Calu3 (cell line): Measurements from ENCODE around the gene MTG1. TPM values are rescaled to one million over a fixed set of nuclear protein-coding genes. Genes with fewer than 3 reads are reported as not detected.
A peak's percentile ranks its signal among the peaks of the same experiment; 100 is the strongest.

ENCODE experiments used
- BruUV-seq: library from RNA; stranded (reverse); fragments of 400-500 nt; replicated peaks from 2 replicates; lab custom pipeline; 2021; lab: Mats Ljungman, UMichigan
- CTCF ChIA-PET: fragments of 300-600 bp; sonication (Branson Sonifier 250); formaldehyde crosslinking; loops from one replicate; lab custom pipeline; 2022; ENCODE audit warnings: antibody characterized with exemption; lab: Charles Lee
- DNase-seq: peaks from one replicate; pipeline ENCODE4 v3.0.0; 2022
- H3K27ac Mint-ChIP-seq: one replicate; pipeline ENCODE4 v1.8.0; 2022; ENCODE audit warnings: mixed read lengths; ENCODE audit not compliant: unreplicated experiment
- H3K27me3 Mint-ChIP-seq: one replicate; pipeline ENCODE4 v1.8.0; 2022; ENCODE audit warnings: mixed read lengths; ENCODE audit not compliant: unreplicated experiment
- H3K36me3 Mint-ChIP-seq: one replicate; pipeline ENCODE4 v1.8.0; 2022; ENCODE audit warnings: mild to moderate bottlenecking, moderate library complexity, mixed read lengths; ENCODE audit not compliant: insufficient read depth, unreplicated experiment
- H3K4me1 Mint-ChIP-seq: one replicate; pipeline ENCODE4 v1.8.0; 2022; ENCODE audit warnings: mild to moderate bottlenecking, low read depth, mixed read lengths; ENCODE audit not compliant: unreplicated experiment
- H3K4me3 Mint-ChIP-seq: one replicate; pipeline ENCODE4 v1.8.0; 2022; ENCODE audit warnings: mild to moderate bottlenecking, low read depth, moderate library complexity, mixed read lengths; ENCODE audit not compliant: unreplicated experiment
- H3K9me3 Mint-ChIP-seq: one replicate; pipeline ENCODE4 v1.8.0; 2022; ENCODE audit warnings: low read depth, mixed read lengths; ENCODE audit not compliant: unreplicated experiment
- CTCF ChIP-seq: fragments of 200-600 bp; IDR thresholded peaks from one replicate; pipeline ENCODE4 v1.8.0; 2022; ENCODE audit warnings: antibody characterized with exemption; ENCODE audit not compliant: unreplicated experiment
- intact Hi-C: fragments of 100-400 bp; cut with micrococcal nuclease; formaldehyde crosslinking; loops from one replicate; pipeline ENCODE4 v1.10.0; 2022; ENCODE audit not compliant: unreplicated experiment
- microRNA-seq: library from miRNA; unstranded; fragments of <30 nt; microRNA quantifications from one replicate; pipeline ENCODE4 v1.2.0, GENCODE V29; 2022
- total RNA-seq: library from RNA; stranded (reverse); gene quantifications from 2 replicates; pipeline ENCODE4 v1.2.3, GENCODE V29; 2022

MTG1 gene
- total RNA-seq, 1 experiment from 2014 or later, result 39.5 TPM

GRCh38 chr10:133471300-133472109 lies 77.5 kb downstream of the MTG1 start:
- Mint-ChIP-seq H3K27ac (no peak overlapping the region), H3K9me3 (peaks cover 3% of the 10 kb centered on the region), H3K27me3 (no peaks in the 10 kb centered on the region), H3K36me3 (peaks cover 5% of the 10 kb centered on the region), H3K4me3 (no peak overlapping the region), H3K4me1 (no peaks in the 10 kb centered on the region)
- no TSS peak for BruUV-seq
- intact Hi-C loops, result no loop called here
- DNase-seq, result no peak
- TF ChIP-seq CTCF, result no peak
- CTCF ChIA-PET, result no interaction called here

Small RNA genes within 50 kb of the gene (microRNA-seq; reads per million reads assigned to microRNA genes)
- 5.3 reads per million, percentile 16 among the genes with 10 or more reads in this experiment for gene MIR3944

Other genes starting within 250 kb of the MTG1 start
- gene KNDC1, start 233.9 kb upstream of the MTG1 start, total RNA-seq, result 1.2 and 1.7 TPM in 2 replicates
- not detected in 2 replicates for gene UTF1, start 163.9 kb upstream of the MTG1 start, total RNA-seq
- gene VENTX, start 156.3 kb upstream of the MTG1 start, total RNA-seq, result not detected in 2 replicates
- gene ADAM8, start 117.3 kb upstream of the MTG1 start, total RNA-seq, result 40.4 and 54.4 TPM in 2 replicates
- gene TUBGCP2, start 85.3 kb upstream of the MTG1 start, total RNA-seq, result 41.0 and 47.2 TPM in 2 replicates
- 21.2 and 24.0 TPM in 2 replicates for gene ZNF511, start 85.2 kb upstream of the MTG1 start, total RNA-seq
- gene CALY, start 57.3 kb upstream of the MTG1 start, total RNA-seq, result not detected in 2 replicates
- gene PRAP1, start 46.8 kb upstream of the MTG1 start, total RNA-seq, result not detected in 2 replicates
- gene FUOM, start 36.1 kb upstream of the MTG1 start, total RNA-seq, result 11.5 and 15.0 TPM in 2 replicates
- gene ECHS1, start 20.8 kb upstream of the MTG1 start, total RNA-seq, result 53.5 and 58.1 TPM in 2 replicates
- gene PAOX, start 14.9 kb upstream of the MTG1 start, total RNA-seq, result 1.4 and 2.9 TPM in 2 replicates
- 0.15 TPM in 1 of 2 replicates, not detected in the other for gene SPRN, start 30.5 kb downstream of the MTG1 start, total RNA-seq
- gene SCART1, start 59.8 kb downstream of the MTG1 start, total RNA-seq, result 1.8 and 2.2 TPM in 2 replicates
- gene CYP2E1, start 133.2 kb downstream of the MTG1 start, total RNA-seq, result 1.7 and 3.5 TPM in 2 replicates
- not detected in 2 replicates for gene SYCE1, start 171.4 kb downstream of the MTG1 start, total RNA-seq
- not detected in 2 replicates for gene FRG2B, start 232.6 kb downstream of the MTG1 start, total RNA-seq